Vagina (tissue), 2 donors: ENCODE data around the gene RGMB. TPM values are rescaled to one million over a fixed set of nuclear protein-coding genes. Genes with fewer than 3 reads are reported as not detected.

Experiments
- DNase-seq, 2 donors: peaks; one replicate each; pipeline ENCODE4 v3.0.0-alpha.2; 2017; ENCODE audit errors: extremely low spot score in 2 of 2
- H3K27ac ChIP-seq: fragments of 200-600 bp; sonication (generic); one replicate; pipeline ENCODE4 v1.5.1; 2019
- H3K27me3 ChIP-seq: fragments of 200-600 bp; sonication (generic); one replicate; pipeline ENCODE4 v1.5.1; 2019
- H3K36me3 ChIP-seq, 2 donors: fragments of 200-600 bp; sonication (generic); one replicate each; pipeline ENCODE4 v1.5.1; 2017 to 2019
- H3K4me1 ChIP-seq: fragments of 200-600 bp; sonication (generic); one replicate; pipeline ENCODE4 v1.5.1; 2019
- H3K4me3 ChIP-seq, 2 donors: fragments of 200-600 bp; sonication (generic); 1 replicate in 1 of 2; 2 replicates in 1 of 2; pipeline ENCODE4 v1.5.1; 2016 to 2019
- H3K9me3 ChIP-seq: fragments of 200-600 bp; sonication (generic); one replicate; pipeline ENCODE4 v1.5.1; 2019
- CTCF ChIP-seq, 3 experiments: fragments of 450-650 bp in 2 of 3; fragments of 200-600 bp in 1 of 3; sonication (generic) in 1 of 3; IDR thresholded peaks; one replicate each; pipeline ENCODE4 v1.5.1; 2017 to 2019; ENCODE audit warnings: antibody characterized with exemption in 3 of 3, mild to moderate bottlenecking in 2 of 3, moderate library complexity in 2 of 3
- POLR2A ChIP-seq, 2 donors: fragments of 450-650 bp; IDR thresholded peaks; one replicate each; pipeline ENCODE4 v1.6.1; 2017; ENCODE audit warnings: antibody characterized with exemption in 2 of 2, mild to moderate bottlenecking in 2 of 2, moderate library complexity in 2 of 2
- POLR2AphosphoS5 ChIP-seq, 2 donors: sonication (generic); formaldehyde crosslinking; IDR thresholded peaks; one replicate each; pipeline ENCODE4 v1.9.0; 2017; ENCODE audit warnings: antibody characterized with exemption in 2 of 2, mild to moderate bottlenecking in 2 of 2, low read depth in 1 of 2; ENCODE audit not compliant: insufficient read depth in 1 of 2
- intact Hi-C: fragments of 100-400 bp; cut with DNase I; formaldehyde crosslinking; loops from one replicate; pipeline ENCODE4 v1.15.1; 2023
- total RNA-seq: library from RNA; depleted of rRNA; stranded (reverse); fragments of >200 nt; gene quantifications from one replicate; pipeline ENCODE4 v1.2.3, GENCODE V29; 2016

RGMB gene
- total RNA-seq, 1 donor from 2014 or later, result 39.0 TPM

- DNase-seq, result no peak
- Histone ChIP-seq H3K27ac (no peak overlapping the region), H3K36me3 (no peaks in the 10 kb centered on the region), H3K9me3 (no peaks in the 10 kb centered on the region), H3K27me3 (no peaks in the 10 kb centered on the region), H3K4me3 (no peak overlapping the region), H3K4me1 (peaks cover 75% of the 10 kb centered on the region)
- intact Hi-C loops, result no loop called here
- TF ChIP-seq POLR2AphosphoS5 (IDR thresholded peaks at IDR 0.05; ENCODE audit: insufficient read depth in 1 of 2, low read depth in 1 of 2) (no peak), POLR2A (IDR thresholded peaks at IDR 0.05) (no peak), CTCF (IDR thresholded peaks at IDR 0.05) (no peak)
These were observed 8.1 kb downstream of the RGMB start for GRCh38 chr5:98781520-98781919.

DNA sequence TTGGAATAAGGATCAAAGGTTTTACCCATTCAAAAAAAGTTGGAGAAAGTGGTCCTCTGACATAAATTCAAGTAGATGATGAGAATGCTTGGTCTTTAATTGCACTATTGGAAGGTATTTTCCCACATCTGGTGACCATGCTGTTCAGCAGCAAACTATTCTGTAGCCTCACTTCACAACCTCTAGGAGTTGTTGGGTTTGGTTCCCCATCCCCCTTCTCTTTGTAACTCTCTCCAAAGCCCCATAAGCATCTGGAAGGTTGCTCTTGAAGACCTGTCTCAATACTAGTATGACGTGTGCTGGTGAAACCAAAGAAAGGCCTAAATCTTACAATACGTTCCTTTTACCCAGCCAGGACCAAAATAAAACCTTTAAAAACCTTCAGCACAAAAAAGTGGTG, 8.5 kb downstream of the RGMB start:
- Histone ChIP-seq H3K4me3 (no peak overlapping the region), H3K36me3 (no peaks in the 10 kb centered on the region), H3K4me1 (peaks cover 75% of the 10 kb centered on the region), H3K27me3 (no peaks in the 10 kb centered on the region), H3K9me3 (no peaks in the 10 kb centered on the region), H3K27ac (no peak overlapping the region)
- no peak for DNase-seq
- intact Hi-C loops, result no loop called here
- no peak for TF ChIP-seq CTCF (IDR thresholded peaks at IDR 0.05)
- no peak for TF ChIP-seq POLR2A (IDR thresholded peaks at IDR 0.05)
- no peak for TF ChIP-seq POLR2AphosphoS5 (IDR thresholded peaks at IDR 0.05; ENCODE audit: insufficient read depth in 1 of 2, low read depth in 1 of 2)

DNA sequence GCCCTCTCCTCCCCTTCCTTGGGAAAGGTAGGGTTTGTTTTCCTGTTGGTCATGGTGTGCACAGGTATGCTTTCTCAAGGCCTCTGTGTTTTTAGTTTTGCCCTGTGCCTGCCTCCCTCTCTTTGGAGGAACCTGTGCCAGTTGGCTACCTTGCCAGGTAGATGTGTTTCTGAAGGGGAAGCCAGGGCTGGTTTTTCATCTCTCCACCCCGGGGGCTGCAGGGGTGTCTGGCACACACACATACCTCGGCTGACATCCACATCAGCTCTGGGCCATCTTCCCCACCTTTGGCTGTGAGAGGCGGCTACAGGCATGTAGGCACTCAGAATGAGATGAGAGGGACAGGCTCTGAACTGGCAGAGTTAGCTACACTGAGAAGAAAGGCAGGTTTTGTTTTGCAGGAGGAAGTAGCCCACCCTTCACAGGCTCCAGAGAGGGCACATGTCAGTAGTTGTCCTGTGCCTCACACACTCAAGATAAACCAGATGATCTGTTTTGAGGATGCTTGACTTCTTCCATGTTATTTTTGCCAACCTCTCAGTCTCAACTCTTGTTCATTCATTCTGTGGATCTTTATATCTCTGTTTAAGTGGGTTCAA, 9.7 kb downstream of the RGMB start:
- Histone ChIP-seq H3K27me3 (no peaks in the 10 kb centered on the region), H3K36me3 (no peaks in the 10 kb centered on the region), H3K27ac (no peak overlapping the region), H3K4me1 (peaks cover 74% of the 10 kb centered on the region), H3K4me3 (no peak overlapping the region), H3K9me3 (no peaks in the 10 kb centered on the region)
- intact Hi-C loops, result no loop called here
- no peak for DNase-seq
- no peak for TF ChIP-seq POLR2A (IDR thresholded peaks at IDR 0.05)
- no peak for TF ChIP-seq CTCF (IDR thresholded peaks at IDR 0.05)
- TF ChIP-seq POLR2AphosphoS5 (IDR thresholded peaks at IDR 0.05; ENCODE audit: insufficient read depth in 1 of 2, low read depth in 1 of 2), result no peak

- no peak overlapping the region for H3K4me3 ChIP-seq
- no peaks in the 10 kb centered on the region for H3K27me3 ChIP-seq
- no peak for DNase-seq
- peaks cover 74% of the 10 kb centered on the region for H3K4me1 ChIP-seq
- no peaks in the 10 kb centered on the region for H3K36me3 ChIP-seq
- no peak overlapping the region for H3K27ac ChIP-seq
- intact Hi-C loops, result no loop called here
- H3K9me3 ChIP-seq, result no peaks in the 10 kb centered on the region
- TF ChIP-seq CTCF (IDR thresholded peaks at IDR 0.05), result no peak
- no peak for TF ChIP-seq POLR2A (IDR thresholded peaks at IDR 0.05)
- no peak for TF ChIP-seq POLR2AphosphoS5 (IDR thresholded peaks at IDR 0.05; ENCODE audit: insufficient read depth in 1 of 2, low read depth in 1 of 2)
These were observed 10.9 kb downstream of the RGMB start for GRCh38 chr5:98784411-98784810.

DNA sequence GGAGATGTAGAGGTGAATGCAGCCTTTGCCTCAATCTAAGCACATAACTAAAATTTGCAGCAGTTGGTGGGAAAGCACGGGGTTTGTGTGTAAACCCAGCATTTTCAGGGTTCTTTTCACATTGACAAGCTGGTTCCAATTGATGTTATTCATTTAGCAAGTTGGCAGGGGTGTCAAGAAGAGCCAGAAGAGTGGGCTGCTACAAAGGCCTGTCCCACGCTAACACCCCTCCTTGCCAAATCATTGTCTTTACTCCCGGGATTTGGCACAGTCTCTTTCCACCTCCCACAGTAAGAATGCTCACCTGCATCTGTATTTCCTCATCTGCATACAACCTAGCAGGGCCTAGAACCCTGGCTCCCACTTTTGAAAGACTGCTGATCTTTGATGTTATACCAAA, 11.8 kb downstream of the RGMB start:
- intact Hi-C loops, result no loop called here
- Histone ChIP-seq H3K36me3 (no peaks in the 10 kb centered on the region), H3K27me3 (no peaks in the 10 kb centered on the region), H3K9me3 (no peaks in the 10 kb centered on the region), H3K4me3 (no peak overlapping the region), H3K27ac (no peak overlapping the region), H3K4me1 (peaks cover 71% of the 10 kb centered on the region)
- DNase-seq, result no peak
- TF ChIP-seq POLR2AphosphoS5 (IDR thresholded peaks at IDR 0.05; ENCODE audit: insufficient read depth in 1 of 2, low read depth in 1 of 2) (no peak), POLR2A (IDR thresholded peaks at IDR 0.05) (no peak), CTCF (IDR thresholded peaks at IDR 0.05) (no peak)
